DOHH2 (cell line): Measurements from ENCODE around the gene PIK3CB.

Experiments
- H3F3A ChIP-seq: fragments of 200-600 bp; sonication (generic), shearing (Covaris generic); 2 replicates; pipeline ENCODE4 v1.6.0; 2016; ENCODE audit warnings: antibody characterized with exemption, mild to moderate bottlenecking; ENCODE audit not compliant: control insufficient read depth, insufficient read depth
- H3K27ac ChIP-seq: fragments of 200-600 bp; sonication (generic); 2 replicates; pipeline ENCODE4 v1.5.1; 2014; ENCODE audit warnings: low read depth, mild to moderate bottlenecking, low read length, moderate library complexity
- H3K27me3 ChIP-seq: fragments of 200-600 bp; sonication (generic); 2 replicates; pipeline ENCODE4 v1.6.1; 2014; ENCODE audit warnings: mild to moderate bottlenecking, low read length, mixed read lengths; ENCODE audit not compliant: control insufficient read depth
- H3K36me3 ChIP-seq: fragments of 200-600 bp; sonication (generic); 2 replicates; pipeline ENCODE4 v1.6.1; 2014; ENCODE audit warnings: mild to moderate bottlenecking, low read length, moderate library complexity, mixed read lengths; ENCODE audit not compliant: control insufficient read depth
- H3K4me1 ChIP-seq: fragments of 200-600 bp; sonication (generic); 2 replicates; pipeline ENCODE4 v1.6.1; 2014; ENCODE audit warnings: mild to moderate bottlenecking, low read length, mixed read lengths; ENCODE audit not compliant: control insufficient read depth
- H3K4me2 ChIP-seq: fragments of 200-600 bp; sonication (generic); 2 replicates; pipeline ENCODE4 v1.6.0; 2014; ENCODE audit warnings: mild to moderate bottlenecking, low read length, moderate library complexity
- H3K4me3 ChIP-seq: fragments of 200-600 bp; sonication (generic); 2 replicates; pipeline ENCODE4 v1.5.1; 2014; ENCODE audit warnings: mild to moderate bottlenecking, low read length, mixed read lengths
- H3K79me2 ChIP-seq: fragments of 200-600 bp; sonication (generic); 2 replicates; pipeline ENCODE4 v1.6.1; 2014; ENCODE audit warnings: mild to moderate bottlenecking, low read length, mixed read lengths; ENCODE audit not compliant: control insufficient read depth
- H3K9me2 ChIP-seq: fragments of 200-600 bp; sonication (generic); replicated peaks from 2 replicates; pipeline ENCODE4 v1.6.1; 2014; ENCODE audit warnings: mild to moderate bottlenecking, low read length, mixed read lengths; ENCODE audit not compliant: control insufficient read depth
- H3K9me3 ChIP-seq: fragments of 200-600 bp; sonication (generic); 2 replicates; pipeline ENCODE4 v1.6.1; 2014; ENCODE audit warnings: antibody characterized with exemption, low read length, mixed read lengths; ENCODE audit not compliant: control insufficient read depth, insufficient read depth
- H4K20me1 ChIP-seq: fragments of 200-600 bp; sonication (generic); 2 replicates; pipeline ENCODE4 v1.6.0; 2014; ENCODE audit warnings: low read depth, mild to moderate bottlenecking, antibody characterized with exemption, low read length, moderate library complexity; ENCODE audit not compliant: control insufficient read depth, insufficient read depth
- EZH2phosphoT487 ChIP-seq: fragments of 200-600 bp; sonication (generic); IDR thresholded peaks from 2 replicates; pipeline ENCODE4 v1.6.1; 2017; ENCODE audit warnings: borderline replicate concordance, mild to moderate bottlenecking, antibody characterized with exemption, low read length, moderate library complexity, mixed read lengths
- TF ChIP-seq, protein P1 (sequence below): fragments of 200-600 bp; sonication (generic); IDR thresholded peaks from one replicate; pipeline ENCODE4 v1.5.1; 2014; ENCODE audit warnings: antibody characterized with exemption, mild to moderate bottlenecking, low read depth, low read length; ENCODE audit not compliant: poor library complexity, severe bottlenecking

PIK3CB gene

GRCh38 chr3:138877226-138877625 is 42.5 kb upstream of the PIK3CB start:
- Histone ChIP-seq H3K27me3 (0 out of 2 replicates have a peak, but pooled peaks cover 3% of the 10 kb centered on the region), H3K4me1 (peaks cover 4% of the 10 kb centered on the region), H3K27ac (no peak overlapping the region), H3K36me3 (no peaks in the 10 kb centered on the region), H3K9me3 (no peaks in the 10 kb centered on the region), H3K4me2 (no peak overlapping the region), H3K4me3 (no peak overlapping the region), H3K9me2 (no peaks in the 10 kb centered on the region), H4K20me1 (no peaks in the 10 kb centered on the region), H3K79me2 (no peaks in the 10 kb centered on the region), H3F3A (no peaks in the 10 kb centered on the region)
- no peak for TF ChIP-seq EZH2phosphoT487
- TF ChIP-seq, protein P1, sequence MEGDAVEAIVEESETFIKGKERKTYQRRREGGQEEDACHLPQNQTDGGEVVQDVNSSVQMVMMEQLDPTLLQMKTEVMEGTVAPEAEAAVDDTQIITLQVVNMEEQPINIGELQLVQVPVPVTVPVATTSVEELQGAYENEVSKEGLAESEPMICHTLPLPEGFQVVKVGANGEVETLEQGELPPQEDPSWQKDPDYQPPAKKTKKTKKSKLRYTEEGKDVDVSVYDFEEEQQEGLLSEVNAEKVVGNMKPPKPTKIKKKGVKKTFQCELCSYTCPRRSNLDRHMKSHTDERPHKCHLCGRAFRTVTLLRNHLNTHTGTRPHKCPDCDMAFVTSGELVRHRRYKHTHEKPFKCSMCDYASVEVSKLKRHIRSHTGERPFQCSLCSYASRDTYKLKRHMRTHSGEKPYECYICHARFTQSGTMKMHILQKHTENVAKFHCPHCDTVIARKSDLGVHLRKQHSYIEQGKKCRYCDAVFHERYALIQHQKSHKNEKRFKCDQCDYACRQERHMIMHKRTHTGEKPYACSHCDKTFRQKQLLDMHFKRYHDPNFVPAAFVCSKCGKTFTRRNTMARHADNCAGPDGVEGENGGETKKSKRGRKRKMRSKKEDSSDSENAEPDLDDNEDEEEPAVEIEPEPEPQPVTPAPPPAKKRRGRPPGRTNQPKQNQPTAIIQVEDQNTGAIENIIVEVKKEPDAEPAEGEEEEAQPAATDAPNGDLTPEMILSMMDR: no peak

- no peaks in the 10 kb centered on the region for H3F3A ChIP-seq
- H3K4me3 ChIP-seq: no peak overlapping the region
- H3K27me3 ChIP-seq: 0 out of 2 replicates have a peak, but pooled peaks cover 3% of the 10 kb centered on the region
- no peaks in the 10 kb centered on the region for H3K79me2 ChIP-seq
- H3K9me3 ChIP-seq: no peaks in the 10 kb centered on the region
- TF ChIP-seq, protein P1: no peak
- TF ChIP-seq EZH2phosphoT487: no peak
- H3K4me1 ChIP-seq: peaks cover 4% of the 10 kb centered on the region
- H3K27ac ChIP-seq: no peak overlapping the region
- no peaks in the 10 kb centered on the region for H3K36me3 ChIP-seq
- no peaks in the 10 kb centered on the region for H3K9me2 ChIP-seq
- no peaks in the 10 kb centered on the region for H4K20me1 ChIP-seq
- H3K4me2 ChIP-seq: peak overlapping the region; percentile 27; the same call in 1 of the 2 replicates
These were observed 41.3 kb upstream of the PIK3CB start for GRCh38 chr3:138875754-138876664.

- TF ChIP-seq, protein P1: no peak
- no peak for TF ChIP-seq EZH2phosphoT487
- Histone ChIP-seq H3K4me2 (no peak overlapping the region; the same call in 1 of the 2 replicates), H3K27ac (no peak overlapping the region), H3K9me2 (no peaks in the 10 kb centered on the region), H3K4me3 (no peak overlapping the region), H3K36me3 (no peaks in the 10 kb centered on the region), H3K79me2 (no peaks in the 10 kb centered on the region), H3K9me3 (no peaks in the 10 kb centered on the region), H4K20me1 (no peaks in the 10 kb centered on the region), H3K4me1 (peaks cover 4% of the 10 kb centered on the region), H3K27me3 (0 out of 2 replicates have a peak, but pooled peaks cover 3% of the 10 kb centered on the region), H3F3A (no peaks in the 10 kb centered on the region)
These were observed 40.5 kb upstream of the PIK3CB start for GRCh38 chr3:138875096-138875753.
